IMR-90 (cell line): Measurements from ENCODE around the gene TMEM161A. TPM values are rescaled to one million over a fixed set of nuclear protein-coding genes. Genes with fewer than 3 reads are reported as not detected.

Source experiments
- ATAC-seq: fragments of 200-7000 bp; cut with Tn5 transposase; 2 replicates; pipeline ENCODE4 v1.9.1; 2020; ENCODE audit warnings: low read depth, mild to moderate bottlenecking, moderate library complexity
- BruUV-seq: library from RNA; stranded (reverse); fragments of 400-500 nt; replicated peaks from 2 replicates; lab custom pipeline; 2021; lab: Mats Ljungman, UMichigan
- CTCF ChIA-PET: fragments of 300-600 bp; formaldehyde crosslinking; extraction: SDS; loops from one replicate; lab custom pipeline; 2021; ENCODE audit warnings: antibody characterized with exemption; lab: Yijun Ruan, JAX
- POLR2A ChIA-PET: fragments of 300-600 bp; sonication (Branson Sonifier 250); formaldehyde crosslinking; loops from one replicate; lab custom pipeline; 2022; ENCODE audit warnings: antibody characterized with exemption; ENCODE audit not compliant: unreplicated experiment; lab: Charles Lee
- DNase-seq: peaks from one replicate; pipeline ENCODE4 v3.0.0; 2013
- H2AFZ ChIP-seq: replicated peaks from 2 replicates; pipeline ENCODE3; 2013; ENCODE audit warnings: low read length, mild to moderate bottlenecking; ENCODE audit not compliant: poor library complexity
- H2AK5ac ChIP-seq: 2 replicates; pipeline ENCODE4 v1.6.1; 2013; ENCODE audit warnings: low read depth, low read length, inconsistent platforms
- H2AK9ac ChIP-seq: replicated peaks from 2 replicates; pipeline ENCODE3; 2013; ENCODE audit warnings: mild to moderate bottlenecking, low read depth, low read length, moderate library complexity; ENCODE audit not compliant: poor library complexity
- H2BK120ac ChIP-seq: 2 replicates; pipeline ENCODE4 v1.6.1; 2013; ENCODE audit warnings: low read depth, low read length, inconsistent platforms
- H2BK15ac ChIP-seq: 3 replicates; pipeline ENCODE4 v1.6.1; 2013; ENCODE audit warnings: low read depth, low read length, inconsistent platforms
- H2BK20ac ChIP-seq: 2 replicates; pipeline ENCODE4 v1.6.1; 2013; ENCODE audit warnings: low read depth, mild to moderate bottlenecking, inconsistent platforms, low read length, moderate library complexity
- H2BK5ac ChIP-seq: 2 replicates; pipeline ENCODE4 v1.6.1; 2013; ENCODE audit warnings: mild to moderate bottlenecking, low read depth, low read length, inconsistent platforms; ENCODE audit not compliant: poor library complexity, severe bottlenecking
- H3K14ac ChIP-seq: replicated peaks from 2 replicates; pipeline ENCODE4 v1.6.1; 2013; ENCODE audit warnings: low read depth, low read length, inconsistent platforms
- H3K18ac ChIP-seq: 2 replicates; pipeline ENCODE4 v1.6.1; 2013; ENCODE audit warnings: low read depth, low read length, control low read depth
- H3K23ac ChIP-seq: 2 replicates; pipeline ENCODE4 v1.6.1; 2013; ENCODE audit warnings: low read depth, low read length, inconsistent platforms
- H3K27ac ChIP-seq: 2 replicates; pipeline ENCODE4 v1.5.1; 2013; ENCODE audit warnings: mild to moderate bottlenecking, control low read depth, low read length; ENCODE audit not compliant: insufficient read depth
- H3K27me3 ChIP-seq: 2 replicates; pipeline ENCODE4 v1.6.1; 2013; ENCODE audit warnings: low read length; ENCODE audit not compliant: control insufficient read depth, insufficient read depth
- H3K36me3 ChIP-seq: 2 replicates; pipeline ENCODE4 v1.6.1; 2013; ENCODE audit warnings: low read length, mixed read lengths; ENCODE audit not compliant: control insufficient read depth, insufficient read depth
- H3K4ac ChIP-seq: 2 replicates; pipeline ENCODE4 v1.6.1; 2013; ENCODE audit warnings: low read depth, low read length, inconsistent platforms
- H3K4me1 ChIP-seq: 2 replicates; pipeline ENCODE4 v1.6.1; 2013; ENCODE audit warnings: low read length, mixed read lengths; ENCODE audit not compliant: control insufficient read depth, insufficient read depth
- H3K4me2 ChIP-seq: 2 replicates; pipeline ENCODE4 v1.6.1; 2013; ENCODE audit warnings: low read depth, mild to moderate bottlenecking, control low read depth, low read length, moderate library complexity
- H3K4me3 ChIP-seq: 2 replicates; pipeline ENCODE4 v1.5.1; 2013; ENCODE audit warnings: low read depth, mild to moderate bottlenecking, control low read depth, low read length, moderate library complexity; ENCODE audit not compliant: insufficient read depth
- H3K56ac ChIP-seq: 2 replicates; pipeline ENCODE4 v1.6.1; 2013; ENCODE audit warnings: low read length, inconsistent platforms; ENCODE audit not compliant: insufficient read depth; ENCODE audit errors: extremely low read depth
- H3K79me1 ChIP-seq, 2 experiments: 2 replicates each; pipeline ENCODE4 v1.6.1; 2013; ENCODE audit warnings: low read length in 2 of 2, inconsistent platforms in 1 of 2, low read depth in 1 of 2
- H3K9ac ChIP-seq: 2 replicates; pipeline ENCODE4 v1.6.1; 2013; ENCODE audit warnings: low read depth, low read length, control low read depth
- H3K9me1 ChIP-seq: 2 replicates; pipeline ENCODE4 v1.6.1; 2013; ENCODE audit warnings: low read length, inconsistent platforms; ENCODE audit not compliant: insufficient read depth
- H3K9me3 ChIP-seq: 2 replicates; pipeline ENCODE4 v1.6.1; 2013; ENCODE audit warnings: low read length; ENCODE audit not compliant: control insufficient read depth, insufficient read depth
- H4K20me1 ChIP-seq: 2 replicates; pipeline ENCODE4 v1.6.1; 2013; ENCODE audit warnings: low read length, inconsistent platforms; ENCODE audit not compliant: insufficient read depth
- H4K5ac ChIP-seq: 2 replicates; pipeline ENCODE4 v1.6.1; 2013; ENCODE audit warnings: mild to moderate bottlenecking, low read depth, low read length, control low read depth
- H4K8ac ChIP-seq, 2 experiments: 2 replicates each; pipeline ENCODE4 v1.6.1; 2013; ENCODE audit warnings: low read depth in 2 of 2, low read length in 2 of 2, control low read depth in 1 of 2, inconsistent platforms in 1 of 2
- H4K91ac ChIP-seq: 2 replicates; pipeline ENCODE4 v1.6.1; 2013; ENCODE audit warnings: low read depth, low read length, inconsistent platforms; ENCODE audit not compliant: insufficient read depth
- BHLHE40 ChIP-seq: fragments of 150-350 bp; IDR thresholded peaks from 2 replicates; pipeline ENCODE4 v1.6.1; 2016; ENCODE audit warnings: mild to moderate bottlenecking, low read depth, low read length
- CEBPB ChIP-seq: IDR thresholded peaks from 2 replicates; pipeline ENCODE4 v1.6.1; 2012; ENCODE audit warnings: low read depth, low read length, improper control_type of control experiment
- CHD1 ChIP-seq: IDR thresholded peaks from 2 replicates; pipeline ENCODE4 v1.6.1; 2012; ENCODE audit warnings: low read depth, low read length, improper control_type of control experiment
- CTCF ChIP-seq: conservative IDR thresholded peaks from 2 replicates; pipeline ENCODE4 v1.5.1; 2012; ENCODE audit warnings: mild to moderate bottlenecking, low read depth, low read length, improper control_type of control experiment
- FOS ChIP-seq: fragments of 150-350 bp; IDR thresholded peaks from 2 replicates; pipeline ENCODE4 v1.6.1; 2016; ENCODE audit warnings: low read depth, low read length
- MAFK ChIP-seq: IDR thresholded peaks from 2 replicates; pipeline ENCODE4 v1.6.1; 2012; ENCODE audit warnings: low read depth, low read length, improper control_type of control experiment
- MAZ ChIP-seq: IDR thresholded peaks from 2 replicates; pipeline ENCODE4 v1.6.1; 2012; ENCODE audit warnings: low read depth, mild to moderate bottlenecking, low read length, improper control_type of control experiment, moderate library complexity, borderline replicate concordance
- MXI1 ChIP-seq: IDR thresholded peaks from 2 replicates; pipeline ENCODE4 v1.6.1; 2012; ENCODE audit warnings: low read depth, mild to moderate bottlenecking, low read length, moderate library complexity, borderline replicate concordance
- NFE2L2 ChIP-seq: fragments of 150-350 bp; IDR thresholded peaks from 2 replicates; pipeline ENCODE4 v1.6.1; 2016; ENCODE audit warnings: low read depth, mild to moderate bottlenecking, low read length
- POLR2A ChIP-seq: IDR thresholded peaks from 2 replicates; pipeline ENCODE4 v1.6.1; 2012; ENCODE audit warnings: mild to moderate bottlenecking, low read depth, low read length
- RAD21 ChIP-seq: IDR thresholded peaks from 2 replicates; pipeline ENCODE4 v1.6.1; 2012; ENCODE audit warnings: low read length, improper control_type of control experiment
- RCOR1 ChIP-seq: IDR thresholded peaks from 2 replicates; pipeline ENCODE4 v1.6.1; 2012; ENCODE audit warnings: mild to moderate bottlenecking, low read length, improper control_type of control experiment; ENCODE audit not compliant: insufficient replicate concordance
- RFX5 ChIP-seq: IDR thresholded peaks from 2 replicates; pipeline ENCODE4 v1.8.0; 2012; ENCODE audit warnings: low read depth, mild to moderate bottlenecking, low read length, moderate library complexity
- SMC3 ChIP-seq: fragments of 150-350 bp; IDR thresholded peaks from 2 replicates; pipeline ENCODE4 v1.6.1; 2016; ENCODE audit warnings: low read depth, mild to moderate bottlenecking, antibody characterized with exemption, low read length, moderate library complexity
- USF2 ChIP-seq: fragments of 150-350 bp; IDR thresholded peaks from 2 replicates; pipeline ENCODE4 v1.6.1; 2017; ENCODE audit warnings: mild to moderate bottlenecking, antibody characterized with exemption, low read length, low read depth
- WGBS, 2 experiments: methylation state at CpG; one replicate each; pipeline versions ENCODE4 v1.1.5 to v1.1.7; 2013; ENCODE audit warnings: missing lambda C conversion rate in 2 of 2; ENCODE audit not compliant: insufficient read length in 1 of 2; ENCODE audit errors: extremely low coverage in 2 of 2; 5-methylcytosine and 5-hydroxymethylcytosine counted together
- dilution Hi-C: fragments of 300-500 bp; cut with HindIII; formaldehyde crosslinking; loops from one replicate; pipeline ENCODE4 v1.14.3; 2018; ENCODE audit warnings: low sequenced_read_pairs; ENCODE audit not compliant: unreplicated experiment
- in situ Hi-C: fragments of 300-500 bp; cut with MboI; formaldehyde crosslinking; loops from 3 replicates; pipeline ENCODE4 v1.14.3; 2019; ENCODE audit warnings: low sequenced_read_pairs, inconsistent platforms, mixed read lengths
- intact Hi-C: fragments of 100-400 bp; cut with micrococcal nuclease; formaldehyde crosslinking; loops from 2 replicates; pipeline ENCODE4 v1.10.0; 2022
- polyA plus RNA-seq, 3 experiments: library from polyadenylated mRNA; depleted of rRNA; stranded (reverse); fragments of >200 nt; gene quantifications; 2 replicates each; pipeline ENCODE4 v1.2.3, GENCODE V29; 2012; ENCODE audit warnings: low replicate concordance in 1 of 3
- total RNA-seq: library from RNA; depleted of rRNA; stranded (reverse); fragments of >200 nt; gene quantifications from 2 replicates; pipeline ENCODE4 v1.2.3, GENCODE V29; 2012
- TF ChIP-seq, protein P1 (sequence below): fragments of 150-350 bp; IDR thresholded peaks from 2 replicates; pipeline ENCODE4 v1.6.1; 2016; ENCODE audit warnings: low read depth, mild to moderate bottlenecking, low read length, moderate library complexity, borderline replicate concordance

The TMEM161A gene
- total and polyA plus RNA-seq, 2 of the 4 experiments (the other 2 are of a cell fraction) = 11.1 to 34.8 TPM

DNA sequence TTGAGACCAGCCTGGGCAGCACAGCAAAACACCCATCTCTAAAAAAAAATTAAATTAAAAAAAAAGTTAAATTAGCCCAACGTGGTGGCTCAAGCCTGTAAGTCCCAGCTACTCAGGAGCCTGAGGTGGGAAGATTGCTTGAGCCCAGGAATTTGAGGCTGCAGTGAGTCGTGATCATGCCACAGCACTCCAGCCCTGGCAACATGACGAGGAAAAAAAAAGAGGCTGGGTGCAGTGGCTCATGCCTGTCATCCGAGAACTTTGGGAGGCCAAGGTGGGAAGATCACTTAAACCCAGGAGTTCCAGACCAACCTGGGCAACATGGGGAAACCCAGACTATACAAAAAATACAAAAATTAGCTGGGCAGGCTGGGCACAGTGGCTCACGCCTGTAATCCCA lies 2.2 kb upstream of the TMEM161A start:
- H2AFZ ChIP-seq = no peak overlapping the region
- ChIA-PET CTCF (interaction anchor here (0.9 kb wide), 1 partner anchor 35 kb away, joined by 3 read pairs; no protein-coding TSS in a partner anchor), POLR2A (no interaction called here)
- H3K9me1 ChIP-seq = no peaks in the 10 kb centered on the region
- H2BK120ac ChIP-seq = no peak overlapping the region
- H2BK15ac ChIP-seq = no peak overlapping the region
- H4K5ac ChIP-seq = no peak overlapping the region
- peak; percentile 19 for DNase-seq
- peaks cover 6% of the 10 kb centered on the region; the same call in 1 of the 2 replicates for H3K4me1 ChIP-seq
- no peaks in the 10 kb centered on the region for H4K20me1 ChIP-seq
- no peak overlapping the region for H3K27ac ChIP-seq
- no peak overlapping the region for H4K91ac ChIP-seq
- H3K4ac ChIP-seq = no peak overlapping the region
- dilution Hi-C loops (no loop called here), intact Hi-C loops (loop anchor here (10.0 kb wide), 1 partner anchor 184 kb away; the partner anchor contains the start of genes MAU2 and SUGP1), in situ Hi-C loops (no loop called here)
- H3K9me3 ChIP-seq = no peaks in the 10 kb centered on the region
- no peak overlapping the region for H3K23ac ChIP-seq
- H3K4me2 ChIP-seq = no peak overlapping the region
- 40% methylated on average over 1 of the region's 5 CpGs; no CpG with 5 or more reads in 1 of the 2 experiments for WGBS, 2 experiments
- H3K36me3 ChIP-seq = no peaks in the 10 kb centered on the region
- H2AK9ac ChIP-seq = no peak overlapping the region
- no peak overlapping the region for H3K18ac ChIP-seq
- BruUV-seq = no TSS peak
- no peak overlapping the region for H2AK5ac ChIP-seq
- no peak overlapping the region for H2BK20ac ChIP-seq
- H3K79me1 ChIP-seq = peaks cover 8 to 14% of the 10 kb centered on the region in 2 experiments; a peak in 3 of 4 replicates
- TF ChIP-seq RAD21 = no peak
- TF ChIP-seq RFX5 = no peak
- no peak for TF ChIP-seq NFE2L2
- TF ChIP-seq, protein P1, sequence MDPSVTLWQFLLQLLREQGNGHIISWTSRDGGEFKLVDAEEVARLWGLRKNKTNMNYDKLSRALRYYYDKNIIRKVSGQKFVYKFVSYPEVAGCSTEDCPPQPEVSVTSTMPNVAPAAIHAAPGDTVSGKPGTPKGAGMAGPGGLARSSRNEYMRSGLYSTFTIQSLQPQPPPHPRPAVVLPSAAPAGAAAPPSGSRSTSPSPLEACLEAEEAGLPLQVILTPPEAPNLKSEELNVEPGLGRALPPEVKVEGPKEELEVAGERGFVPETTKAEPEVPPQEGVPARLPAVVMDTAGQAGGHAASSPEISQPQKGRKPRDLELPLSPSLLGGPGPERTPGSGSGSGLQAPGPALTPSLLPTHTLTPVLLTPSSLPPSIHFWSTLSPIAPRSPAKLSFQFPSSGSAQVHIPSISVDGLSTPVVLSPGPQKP = no peak
- TF ChIP-seq MAFK = no peak
- no peak for TF ChIP-seq CEBPB
- TF ChIP-seq MXI1 = no peak
- no peak for TF ChIP-seq RCOR1
- TF ChIP-seq POLR2A = no peak
- TF ChIP-seq USF2 = no peak
- TF ChIP-seq MAZ = no peak
- TF ChIP-seq CHD1 = no peak
- TF ChIP-seq BHLHE40 = no peak
- no peak for TF ChIP-seq FOS
- TF ChIP-seq SMC3 = no peak
- no peak for TF ChIP-seq CTCF
- H3K9ac ChIP-seq = no peak overlapping the region
- no peak overlapping the region for H3K56ac ChIP-seq
- no peak overlapping the region for H4K8ac ChIP-seq
- no peak for ATAC-seq
- no peak overlapping the region for H3K4me3 ChIP-seq
- H3K14ac ChIP-seq = no peak overlapping the region
- no peak overlapping the region for H2BK5ac ChIP-seq
- no peaks in the 10 kb centered on the region for H3K27me3 ChIP-seq
